Gastrocnemius medialis (tissue), 4 donors: ENCODE results near the gene PIP4K2A.

ENCODE experiments used
- CTCF ChIP-seq, 5 experiments: fragments of 450-650 bp in 3 of 5; fragments of 200-600 bp in 2 of 5; sonication (generic) in 2 of 5; IDR thresholded peaks in 4 of 5; conservative IDR thresholded peaks in 1 of 5; 1 replicate in 4 of 5; 2 replicates in 1 of 5; pipeline ENCODE4 v1.5.1; 2016 to 2019; ENCODE audit warnings: antibody characterized with exemption in 5 of 5, mild to moderate bottlenecking in 3 of 5, moderate library complexity in 3 of 5
- POLR2A ChIP-seq, 2 donors: fragments of 450-650 bp; IDR thresholded peaks; one replicate each; pipeline ENCODE4 v1.6.1; 2017; ENCODE audit warnings: antibody characterized with exemption in 2 of 2, mild to moderate bottlenecking in 2 of 2, moderate library complexity in 2 of 2

- TF ChIP-seq CTCF (IDR thresholded peaks at IDR 0.05 in 4 of 5, conservative IDR thresholded peaks at IDR 0.05 in 1 of 5) = no peak
- TF ChIP-seq POLR2A (IDR thresholded peaks at IDR 0.05) = no peak
Measured at GRCh38 chr10:22686347-22686746, 28.0 kb downstream of the PIP4K2A start.
